IPS-18c (cell line): Measurements from ENCODE around the gene ZFAND3.

Experiments
- H3K4me3 ChIP-seq: 2 replicates; pipeline ENCODE4 v1.7.0; 2013; ENCODE audit warnings: low read depth, mild to moderate bottlenecking, low read length, moderate library complexity; ENCODE audit not compliant: insufficient read depth
- H3K9me3 ChIP-seq: one replicate; pipeline ENCODE4 v1.6.1; 2013; ENCODE audit warnings: mild to moderate bottlenecking, low read length, moderate library complexity; ENCODE audit not compliant: control insufficient read depth, insufficient read depth

The ZFAND3 gene

GRCh38 chr6:38079537-38079936 lies 260.0 kb downstream of the ZFAND3 start:
- Histone ChIP-seq H3K9me3 (no peaks in the 10 kb centered on the region), H3K4me3 (no peak overlapping the region)

GRCh38 chr6:38080360-38080759 lies 260.8 kb downstream of the ZFAND3 start:
- H3K9me3 ChIP-seq, result no peaks in the 10 kb centered on the region
- H3K4me3 ChIP-seq, result no peak overlapping the region

GRCh38 chr6:38080889-38081288 lies 261.4 kb downstream of the ZFAND3 start:
- H3K4me3 ChIP-seq, result no peak overlapping the region
- no peaks in the 10 kb centered on the region for H3K9me3 ChIP-seq

- Histone ChIP-seq H3K9me3 (no peaks in the 10 kb centered on the region), H3K4me3 (no peak overlapping the region)
These were observed 265.5 kb downstream of the ZFAND3 start for GRCh38 chr6:38085031-38085430.

- Histone ChIP-seq H3K4me3 (no peak overlapping the region), H3K9me3 (no peaks in the 10 kb centered on the region)
These were observed 266.8 kb downstream of the ZFAND3 start for GRCh38 chr6:38086346-38086745.

- Histone ChIP-seq H3K4me3 (no peak overlapping the region), H3K9me3 (no peaks in the 10 kb centered on the region)
These were observed 268.5 kb downstream of the ZFAND3 start for GRCh38 chr6:38088010-38088409.

GRCh38 chr6:38088829-38089228 lies 269.3 kb downstream of the ZFAND3 start:
- no peaks in the 10 kb centered on the region for H3K9me3 ChIP-seq
- no peak overlapping the region for H3K4me3 ChIP-seq

- peaks cover 3% of the 10 kb centered on the region for H3K9me3 ChIP-seq
- no peak overlapping the region for H3K4me3 ChIP-seq
These were observed 272.1 kb downstream of the ZFAND3 start for GRCh38 chr6:38091613-38092012.

- Histone ChIP-seq H3K4me3 (no peak overlapping the region), H3K9me3 (peaks cover 3% of the 10 kb centered on the region)
These were observed 272.9 kb downstream of the ZFAND3 start for GRCh38 chr6:38092465-38092864.

- Histone ChIP-seq H3K4me3 (no peak overlapping the region), H3K9me3 (peaks cover 3% of the 10 kb centered on the region)
These were observed 273.4 kb downstream of the ZFAND3 start for GRCh38 chr6:38092964-38093363.

GRCh38 chr6:38095054-38095453 lies 275.5 kb downstream of the ZFAND3 start:
- peaks cover 3% of the 10 kb centered on the region for H3K9me3 ChIP-seq

GRCh38 chr6:38099221-38099620 lies 279.7 kb downstream of the ZFAND3 start:
- H3K4me3 ChIP-seq, result no peak overlapping the region
- peaks cover 3% of the 10 kb centered on the region for H3K9me3 ChIP-seq

More at GRCh38 chr6:38095054-38095453, 275.5 kb downstream of the ZFAND3 start:
- no peak overlapping the region for H3K4me3 ChIP-seq

GRCh38 chr6:38100380-38100779 lies 280.9 kb downstream of the ZFAND3 start:
- Histone ChIP-seq H3K9me3 (peaks cover 3% of the 10 kb centered on the region), H3K4me3 (no peak overlapping the region)

- no peak overlapping the region for H3K4me3 ChIP-seq
- no peaks in the 10 kb centered on the region for H3K9me3 ChIP-seq
These were observed 284.4 kb downstream of the ZFAND3 start for GRCh38 chr6:38103921-38104320.

GRCh38 chr6:38105066-38105465 lies 285.5 kb downstream of the ZFAND3 start:
- no peak overlapping the region for H3K4me3 ChIP-seq
- no peaks in the 10 kb centered on the region for H3K9me3 ChIP-seq

- no peaks in the 10 kb centered on the region for H3K9me3 ChIP-seq
- no peak overlapping the region for H3K4me3 ChIP-seq
These were observed 287.5 kb downstream of the ZFAND3 start for GRCh38 chr6:38107073-38107472.

- H3K9me3 ChIP-seq, result no peaks in the 10 kb centered on the region
- no peak overlapping the region for H3K4me3 ChIP-seq
These were observed 291.0 kb downstream of the ZFAND3 start for GRCh38 chr6:38110481-38110971.

- no peak overlapping the region for H3K4me3 ChIP-seq
- no peaks in the 10 kb centered on the region for H3K9me3 ChIP-seq
These were observed 292.7 kb downstream of the ZFAND3 start for GRCh38 chr6:38112181-38112580.

GRCh38 chr6:38113825-38114576 lies 294.5 kb downstream of the ZFAND3 start:
- Histone ChIP-seq H3K4me3 (no peak overlapping the region), H3K9me3 (no peaks in the 10 kb centered on the region)
